NCI-H2227 treated with DMSO at 0.1 percent for 48 hours (cell line): ENCODE results near the gene PAK6.

Source experiments
- DNase-seq: peaks from one replicate; lab custom pipeline; 2025; lab: John Stamatoyannopoulos, UW

PAK6 gene

GRCh38 chr15:40256638-40257235 is 17.9 kb downstream of the PAK6 start:
- no peak for DNase-seq

GRCh38 chr15:40257656-40258450 is 19.0 kb downstream of the PAK6 start:
- no peak for DNase-seq

GRCh38 chr15:40258544-40258943 is 19.7 kb downstream of the PAK6 start:
- DNase-seq = no peak

- DNase-seq = no peak
These were observed 20.2 kb downstream of the PAK6 start for GRCh38 chr15:40259021-40259420.

- DNase-seq = no peak
These were observed 24.3 kb downstream of the PAK6 start for GRCh38 chr15:40263024-40263754.

GRCh38 chr15:40264321-40265153 is 25.7 kb downstream of the PAK6 start:
- DNase-seq = no peak

- DNase-seq = no peak
These were observed 26.5 kb downstream of the PAK6 start for GRCh38 chr15:40265355-40265754.

- no peak for DNase-seq
These were observed 27.0 kb downstream of the PAK6 start for GRCh38 chr15:40265875-40266274.

GRCh38 chr15:40266828-40267304 is 28.0 kb downstream of the PAK6 start:
- no peak for DNase-seq

- DNase-seq = no peak
These were observed 28.8 kb downstream of the PAK6 start for GRCh38 chr15:40267670-40268069.

GRCh38 chr15:40269604-40270003 is 30.7 kb downstream of the PAK6 start:
- DNase-seq = no peak

- DNase-seq = no peak
These were observed 31.6 kb downstream of the PAK6 start for GRCh38 chr15:40270246-40270995.

GRCh38 chr15:40271685-40272484 is 33.0 kb downstream of the PAK6 start:
- no peak for DNase-seq

GRCh38 chr15:40272485-40273056 is 33.7 kb downstream of the PAK6 start:
- no peak for DNase-seq

GRCh38 chr15:40273428-40273827 is 34.6 kb downstream of the PAK6 start:
- DNase-seq = no peak

- peak; percentile 32 for DNase-seq
These were observed 35.7 kb downstream of the PAK6 start for GRCh38 chr15:40274350-40275274.

GRCh38 chr15:40275523-40275922 is 36.7 kb downstream of the PAK6 start:
- DNase-seq = no peak

GRCh38 chr15:40275954-40276353 is 37.1 kb downstream of the PAK6 start:
- no peak for DNase-seq

GRCh38 chr15:40276927-40277326 is 38.1 kb downstream of the PAK6 start:
- DNase-seq = no peak
